ENCODE data around the gene JMJD4.

- TF ChIP-seq RNF2 (IDR thresholded peaks at IDR 0.05; ENCODE audit: borderline replicate concordance, low read depth, low read length, missing control alignments, poor library complexity, severe bottlenecking) (no peak), CEBPB (IDR thresholded peaks at IDR 0.05; ENCODE audit: low read depth, low read length) (no peak), CREB1 (IDR thresholded peaks at IDR 0.05) (no peak), EZH2 (IDR thresholded peaks at IDR 0.05; ENCODE audit: low read depth, low read length, severe bottlenecking) (no peak), SP1 (IDR thresholded peaks at IDR 0.05; ENCODE audit: low read depth, low read length) (no peak), CTCF (IDR thresholded peaks at IDR 0.05; ENCODE audit: control extremely low read depth in 1 of 3, insufficient read depth in 1 of 3, low read depth in 1 of 3, low read length in 3 of 3) (no peak), SAP30 (IDR thresholded peaks at IDR 0.05; ENCODE audit: insufficient read depth, insufficient replicate concordance, low read length) (no peak)
These were observed 11.6 kb upstream of the JMJD4 start for GRCh38 chr1:227746676-227747075.

Data from H1 (cell line).